IPS-11a (cell line): ENCODE measurements around the gene ECHDC3.

Experiments used
- H3K4me3 ChIP-seq: one replicate; pipeline ENCODE4 v1.5.1; 2013; ENCODE audit warnings: low read depth, low read length, control low read depth

Gene ECHDC3

GRCh38 chr10:11775412-11775811, 33.2 kb downstream of the ECHDC3 start:
- no peak overlapping the region for H3K4me3 ChIP-seq

GRCh38 chr10:11776080-11776479, 33.9 kb downstream of the ECHDC3 start:
- H3K4me3 ChIP-seq, result no peak overlapping the region

GRCh38 chr10:11781114-11781513, 38.9 kb downstream of the ECHDC3 start:
- no peak overlapping the region for H3K4me3 ChIP-seq

GRCh38 chr10:11782793-11783557, 40.8 kb downstream of the ECHDC3 start:
- H3K4me3 ChIP-seq, result no peak overlapping the region

GRCh38 chr10:11783558-11783865, 41.3 kb downstream of the ECHDC3 start:
- no peak overlapping the region for H3K4me3 ChIP-seq

- no peak overlapping the region for H3K4me3 ChIP-seq
Observed at GRCh38 chr10:11787374-11787773, 45.2 kb downstream of the ECHDC3 start.

- no peak overlapping the region for H3K4me3 ChIP-seq
Observed at GRCh38 chr10:11787846-11788245, 45.7 kb downstream of the ECHDC3 start.

GRCh38 chr10:11789306-11789705, 47.1 kb downstream of the ECHDC3 start:
- no peak overlapping the region for H3K4me3 ChIP-seq

DNA sequence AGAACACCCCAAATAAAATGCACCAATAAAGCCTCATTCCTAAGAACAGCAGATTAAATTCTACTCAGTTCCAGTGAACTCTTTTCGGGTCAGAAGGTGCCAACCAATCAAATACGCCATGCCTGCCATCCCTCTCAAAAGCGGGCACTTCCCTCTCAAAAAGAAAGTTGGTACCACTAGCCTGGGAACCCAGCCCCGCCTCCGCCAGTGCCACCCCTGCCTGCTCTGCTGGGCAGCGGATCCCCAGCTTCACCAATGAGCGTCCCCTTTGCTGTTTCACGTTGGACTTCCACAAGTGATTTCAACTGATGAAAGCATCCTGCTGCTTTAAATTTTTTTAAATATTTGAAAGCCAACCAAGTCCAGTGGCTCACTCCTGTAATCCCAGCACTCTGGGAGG, 47.8 kb downstream of the ECHDC3 start:
- H3K4me3 ChIP-seq, result no peak overlapping the region

GRCh38 chr10:11793762-11794479, 51.7 kb downstream of the ECHDC3 start:
- no peak overlapping the region for H3K4me3 ChIP-seq

DNA sequence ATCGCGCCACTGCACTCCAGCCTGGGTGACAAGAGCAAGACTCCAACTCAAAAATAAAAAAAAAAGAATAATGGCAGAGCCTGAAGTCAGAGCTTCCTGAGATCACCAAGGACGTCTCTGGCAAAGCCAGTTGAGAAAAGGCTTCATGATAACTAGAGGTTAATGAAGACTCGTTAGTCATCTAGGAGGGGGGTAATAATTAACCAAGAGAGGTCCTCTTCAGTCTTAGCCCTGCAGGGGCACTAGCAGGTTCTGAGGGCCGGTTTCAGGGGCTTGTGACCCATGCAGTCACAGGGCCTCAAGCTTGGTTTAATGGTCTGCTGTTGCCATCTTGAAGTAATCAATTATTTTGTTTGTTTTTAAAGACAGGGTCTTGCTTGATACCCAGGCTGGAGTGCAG, 52.4 kb downstream of the ECHDC3 start:
- H3K4me3 ChIP-seq, result no peak overlapping the region

- H3K4me3 ChIP-seq, result no peak overlapping the region
Observed at GRCh38 chr10:11795101-11795920, 53.1 kb downstream of the ECHDC3 start.

DNA sequence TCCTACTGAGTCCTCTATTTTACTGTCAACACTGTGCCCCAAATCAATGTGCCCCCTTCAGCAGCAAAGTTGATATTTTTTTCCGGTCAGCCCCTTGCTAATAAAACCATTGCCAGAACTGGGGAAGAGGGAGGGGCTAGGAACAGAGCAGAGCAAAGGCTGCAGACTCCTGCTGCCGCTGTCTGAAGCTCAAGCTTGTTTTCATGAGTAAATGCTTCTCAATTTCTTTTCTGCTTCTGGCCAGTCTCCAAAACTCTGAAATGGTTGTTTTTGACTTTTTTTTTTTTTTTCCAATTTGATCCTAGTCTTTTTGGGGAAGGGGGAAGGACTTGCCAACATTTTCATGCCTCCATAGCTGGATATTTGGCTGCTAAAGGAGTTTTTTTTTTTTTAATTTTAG, 54.3 kb downstream of the ECHDC3 start:
- no peak overlapping the region for H3K4me3 ChIP-seq

DNA sequence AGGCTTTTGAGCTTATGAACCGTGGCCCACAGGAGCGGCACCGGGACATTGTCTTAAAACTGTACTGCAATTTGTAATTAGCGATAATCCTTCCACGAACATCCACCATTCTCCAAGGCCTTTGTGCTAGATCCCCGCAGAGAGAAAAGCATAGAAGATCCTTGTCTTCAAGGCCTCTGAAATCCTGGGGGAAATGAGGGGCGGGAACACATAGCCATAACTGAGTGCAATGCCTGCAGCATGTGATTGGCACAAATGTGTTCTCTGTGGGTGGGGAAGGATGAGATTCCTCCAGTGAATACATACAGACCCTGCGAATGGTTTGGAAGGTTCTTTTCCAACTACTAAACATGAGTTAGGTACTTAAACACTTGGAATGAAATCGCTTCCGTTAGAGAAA, 55.1 kb downstream of the ECHDC3 start:
- H3K4me3 ChIP-seq, result no peak overlapping the region

GRCh38 chr10:11797847-11798633, 55.9 kb downstream of the ECHDC3 start:
- no peak overlapping the region for H3K4me3 ChIP-seq

DNA sequence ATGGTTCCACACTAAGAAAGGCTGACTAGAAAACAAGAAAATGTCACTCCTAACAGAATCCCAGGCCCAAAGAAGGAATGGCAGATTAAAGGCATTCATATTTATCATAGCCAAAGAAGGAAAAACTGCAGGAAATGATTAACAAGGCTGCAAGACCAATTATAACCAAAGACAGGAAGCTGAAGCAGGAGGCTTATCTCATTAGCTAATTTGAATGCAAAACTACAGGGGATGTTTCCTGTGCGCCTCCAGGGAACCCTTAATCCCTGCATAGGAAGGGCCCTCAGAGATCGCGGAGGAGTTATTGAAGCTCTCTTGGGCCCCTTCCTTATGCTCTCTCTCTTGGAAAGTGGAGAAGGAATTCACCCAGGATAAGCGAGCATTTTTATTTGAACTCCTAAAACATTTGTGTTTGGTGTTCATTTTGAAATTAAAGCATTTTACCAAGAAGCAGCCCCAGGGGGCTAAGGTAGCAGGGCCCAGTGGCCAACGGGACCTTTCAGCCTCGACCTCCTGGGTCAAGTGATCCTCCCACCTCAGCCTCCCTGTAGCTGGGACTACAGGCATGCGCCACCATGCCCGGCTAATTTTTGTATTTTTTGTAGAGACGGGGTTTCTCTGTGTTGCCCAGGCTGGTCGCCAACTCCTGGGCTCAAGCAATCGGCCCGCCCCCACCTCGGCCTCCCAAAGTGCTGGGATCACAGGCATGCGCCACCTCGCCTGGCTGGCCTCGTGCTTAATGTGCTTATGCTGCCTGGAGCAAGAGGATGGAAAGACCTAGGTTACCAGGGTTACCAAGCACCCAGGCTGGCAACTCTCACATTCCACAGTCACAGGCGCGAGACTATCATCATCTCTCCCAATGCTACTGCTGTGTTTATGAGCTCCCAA, 56.9 kb downstream of the ECHDC3 start:
- no peak overlapping the region for H3K4me3 ChIP-seq

GRCh38 chr10:11799736-11800080, 57.5 kb downstream of the ECHDC3 start:
- no peak overlapping the region for H3K4me3 ChIP-seq

DNA sequence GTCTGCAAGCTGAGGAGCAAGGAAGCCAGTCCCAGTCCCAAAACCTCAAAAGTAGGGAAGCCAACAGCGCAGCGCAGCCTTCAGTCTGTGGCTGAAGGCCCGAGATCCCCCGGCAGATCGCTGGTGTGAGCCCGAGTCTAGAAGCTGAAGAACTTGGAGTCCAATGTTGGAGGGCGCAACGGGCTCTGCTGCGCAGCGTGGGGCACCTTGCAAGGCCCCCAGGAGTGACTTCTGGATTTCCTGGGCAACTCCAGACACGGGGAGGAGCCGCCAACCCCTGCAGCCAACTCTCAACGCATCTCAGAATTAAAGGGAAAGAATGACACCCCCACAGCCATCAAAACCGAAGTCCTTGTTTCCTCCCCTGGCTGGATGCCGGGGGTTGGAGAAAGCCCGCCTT, 62.2 kb downstream of the ECHDC3 start:
- H3K4me3 ChIP-seq, result no peak overlapping the region

DNA sequence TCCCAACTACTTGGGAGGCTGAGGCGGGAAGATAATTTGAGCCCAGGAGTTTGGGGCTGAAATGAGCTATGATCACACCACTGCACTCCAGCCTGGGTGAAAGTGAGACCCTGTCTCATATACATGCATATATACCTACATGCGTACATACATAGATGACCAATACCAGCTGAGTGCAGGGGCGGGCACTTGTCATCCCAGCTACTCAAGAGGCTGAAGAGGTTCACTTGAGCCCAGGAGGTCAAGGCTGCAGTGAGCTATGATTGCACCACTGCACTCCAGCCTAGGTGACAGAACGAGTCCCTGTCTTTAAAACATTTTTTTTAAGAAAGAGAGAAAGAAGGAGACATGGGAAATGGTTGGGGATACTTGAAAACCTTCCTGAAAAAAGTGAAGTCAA, 63.6 kb downstream of the ECHDC3 start:
- H3K4me3 ChIP-seq, result no peak overlapping the region

DNA sequence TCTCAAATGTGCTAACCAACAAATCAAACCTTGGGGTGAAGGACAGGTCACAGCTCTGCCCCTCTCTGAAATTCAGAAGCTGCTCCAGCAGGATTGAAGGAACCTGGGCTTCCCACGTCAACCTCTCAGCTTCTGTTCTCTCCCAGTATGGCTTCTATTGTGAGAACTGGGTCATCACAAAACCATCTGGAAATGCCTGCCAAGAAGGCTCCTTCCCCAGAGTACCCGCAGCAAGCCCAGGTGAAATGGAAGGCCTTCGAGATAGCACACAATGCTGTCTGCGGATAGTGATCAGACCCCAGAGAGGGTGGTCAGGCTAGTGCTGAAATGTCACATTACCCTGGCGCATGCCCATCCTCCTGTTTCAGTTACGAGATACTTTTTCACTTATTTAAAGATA, 64.5 kb downstream of the ECHDC3 start:
- no peak overlapping the region for H3K4me3 ChIP-seq
